G401 (cell line): Measurements from ENCODE around the gene CTBP2. TPM values are rescaled to one million over a fixed set of nuclear protein-coding genes. Genes with fewer than 3 reads are reported as not detected.

Source experiments
- DNase-seq: peaks from one replicate; pipeline ENCODE4 v3.0.0-alpha.2; 2015; ENCODE audit warnings: low spot score
- in situ Hi-C: cut with HindIII; loops from 2 replicates; pipeline ENCODE4 v1.10.0; 2016; ENCODE audit warnings: low sequenced_read_pairs, mixed read lengths
- total RNA-seq: library from RNA; depleted of rRNA; stranded (reverse); fragments of >200 nt; shearing (Covaris generic); gene quantifications from 2 replicates; pipeline ENCODE4 v1.2.3, GENCODE V29; 2014; rRNA removed

Gene CTBP2
- total RNA-seq, result 85.3 and 98.5 TPM in 2 replicates

GRCh38 chr10:125159932-125160855, at the start of gene CTBP2:
TSS of gene CTBP2 (minus strand) at chr10:125160563.
- DNase-seq, result peak; percentile 63
- in situ Hi-C loops, result no loop called here

- peak; percentile 85 for DNase-seq
- in situ Hi-C loops, result no loop called here
Measured at GRCh38 chr10:125209591-125210355, 49.4 kb upstream of the CTBP2 start.

GRCh38 chr10:125208854-125209565, 48.6 kb upstream of the CTBP2 start:
- peak; percentile 93 for DNase-seq
- in situ Hi-C loops, result no loop called here

GRCh38 chr10:125206623-125207022, 46.3 kb upstream of the CTBP2 start:
- no peak for DNase-seq
- in situ Hi-C loops, result no loop called here

GRCh38 chr10:125205431-125205830, 45.1 kb upstream of the CTBP2 start:
- in situ Hi-C loops, result no loop called here
- DNase-seq, result no peak

- in situ Hi-C loops, result no loop called here
- DNase-seq, result no peak
Measured at GRCh38 chr10:125204400-125204799, 44.0 kb upstream of the CTBP2 start.

GRCh38 chr10:125203186-125203800, 42.9 kb upstream of the CTBP2 start:
- no peak for DNase-seq
- in situ Hi-C loops, result no loop called here

DNA sequence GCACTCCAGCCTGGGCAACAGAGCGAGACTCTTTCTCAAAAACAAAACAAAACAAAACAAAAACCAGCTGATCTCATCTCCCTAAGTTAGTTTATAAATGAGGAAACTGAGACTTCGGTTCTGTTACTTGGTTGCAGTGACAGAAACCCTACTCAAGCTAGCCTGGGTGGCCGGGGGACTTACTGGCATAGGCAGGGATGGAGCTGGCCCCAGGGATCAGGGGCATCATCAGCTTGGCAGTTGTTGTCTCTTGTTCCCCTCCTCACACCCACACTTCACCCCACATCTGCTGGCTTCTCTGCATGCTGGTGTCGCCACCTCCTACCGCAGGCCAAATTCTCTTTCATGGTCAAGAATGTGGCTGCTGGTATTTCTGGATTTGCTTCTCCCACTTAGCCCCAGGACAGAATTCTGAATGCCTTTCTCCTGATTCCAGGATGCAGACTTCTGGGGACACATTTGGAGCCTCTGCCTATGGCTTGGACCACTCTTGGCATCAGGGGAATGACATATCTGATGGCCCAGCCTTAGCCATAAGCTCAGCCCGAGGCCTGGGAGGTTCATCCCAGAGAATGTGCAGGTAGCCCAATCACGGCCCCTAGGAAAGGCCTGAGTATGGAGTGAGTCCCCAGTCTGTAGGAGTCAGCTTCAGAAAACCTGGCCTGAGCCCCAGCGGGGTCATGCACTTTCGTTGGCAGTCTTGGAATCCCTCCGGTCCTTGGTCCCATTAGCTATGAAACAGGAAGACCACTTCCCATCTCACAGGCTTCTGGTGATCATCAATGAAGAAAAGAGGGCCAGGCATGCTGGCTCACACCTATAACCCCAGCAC, 41.6 kb upstream of the CTBP2 start:
- DNase-seq, result no peak
- in situ Hi-C loops, result no loop called here

DNA sequence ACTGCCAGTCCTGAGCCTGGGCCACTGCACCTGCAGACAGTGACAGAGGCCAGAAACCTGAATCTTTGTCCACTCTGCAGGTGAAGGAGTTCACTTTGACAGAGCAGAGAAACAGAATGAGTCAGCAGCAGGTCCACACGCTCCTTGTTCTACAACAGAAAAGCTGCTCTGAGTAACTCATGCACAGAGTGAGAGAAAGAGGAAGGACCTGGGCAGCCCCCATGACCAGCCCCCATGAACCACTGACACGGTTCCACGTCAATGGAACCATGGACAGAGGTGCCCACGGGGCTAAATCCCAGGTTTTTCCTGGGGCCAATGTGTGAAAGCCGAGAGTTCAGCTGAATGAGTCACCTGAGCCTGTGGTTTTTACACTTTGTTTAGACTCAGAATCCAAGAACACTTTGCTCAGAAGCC, 40.8 kb upstream of the CTBP2 start:
- DNase-seq, result no peak
- in situ Hi-C loops, result no loop called here

GRCh38 chr10:125200396-125200795, 40.0 kb upstream of the CTBP2 start:
- in situ Hi-C loops, result no loop called here

GRCh38 chr10:125199270-125199669, 38.9 kb upstream of the CTBP2 start:
- no peak for DNase-seq
- in situ Hi-C loops, result no loop called here

More at GRCh38 chr10:125200396-125200795, 40.0 kb upstream of the CTBP2 start:
- DNase-seq, result peak; percentile 73

DNA sequence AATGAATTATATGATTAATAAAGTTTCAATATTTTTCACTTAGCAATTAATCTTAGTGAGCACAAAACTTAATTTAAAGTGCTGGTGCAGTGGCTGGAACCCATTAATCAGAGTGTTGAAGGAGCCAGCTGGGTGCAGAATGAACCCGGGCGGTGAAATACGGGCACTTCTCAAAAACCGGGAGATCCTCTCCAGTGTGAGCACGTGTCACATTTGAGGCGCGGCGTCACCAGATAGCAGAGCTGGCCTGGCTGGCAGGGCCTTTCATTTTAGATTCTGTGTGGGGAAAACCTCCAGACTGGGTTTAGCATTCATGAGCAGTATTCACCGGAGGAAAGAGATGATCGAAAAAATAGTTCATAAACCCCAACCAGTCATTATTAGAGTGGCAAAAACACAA, 34.5 kb upstream of the CTBP2 start:
- in situ Hi-C loops, result no loop called here
- DNase-seq, result no peak

GRCh38 chr10:125193306-125193877, 33.0 kb upstream of the CTBP2 start:
- in situ Hi-C loops, result no loop called here
- no peak for DNase-seq

- DNase-seq, result no peak
- in situ Hi-C loops, result no loop called here
Measured at GRCh38 chr10:125192620-125193019, 32.3 kb upstream of the CTBP2 start.

DNA sequence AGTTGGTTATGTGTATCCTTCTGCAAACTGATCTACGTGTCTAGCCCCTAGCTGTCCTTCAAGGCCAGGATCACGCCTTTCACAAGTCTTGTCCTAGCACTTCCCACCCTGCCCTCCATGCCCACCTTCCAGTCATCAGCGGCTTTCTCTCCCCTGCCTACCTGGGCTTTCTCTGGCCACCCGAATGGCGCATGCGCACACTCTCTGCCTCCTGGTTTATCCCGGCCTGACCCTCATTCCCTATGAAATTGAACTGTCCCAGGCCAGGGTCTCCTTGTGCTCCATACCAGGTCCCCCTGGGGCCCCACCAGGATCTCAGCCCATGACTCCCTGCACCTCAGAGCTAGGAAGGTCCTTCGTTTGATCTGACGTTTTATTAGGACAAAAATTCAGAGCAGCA, 31.6 kb upstream of the CTBP2 start:
- DNase-seq, result no peak
- in situ Hi-C loops, result no loop called here

DNA sequence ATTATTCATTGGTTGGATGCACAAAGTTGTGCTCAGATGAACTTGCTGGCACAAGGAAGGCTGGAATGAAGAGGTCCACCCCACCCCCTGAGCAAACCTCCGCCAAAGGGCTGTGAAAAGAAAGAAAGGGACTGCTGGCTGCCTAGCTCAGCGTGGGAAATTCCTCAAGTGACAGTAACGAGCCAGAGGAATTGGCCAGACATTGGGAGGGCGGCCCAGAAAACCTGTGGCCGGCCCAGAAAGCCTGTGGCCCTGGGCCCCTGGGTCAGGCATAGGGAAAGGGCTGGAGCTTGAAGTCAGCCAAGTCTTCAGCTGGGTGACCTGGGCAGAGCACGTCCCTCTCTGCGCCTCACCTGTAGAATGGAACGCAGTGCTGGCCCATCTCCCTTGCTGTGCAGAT, 30.6 kb upstream of the CTBP2 start:
- in situ Hi-C loops, result no loop called here

DNA sequence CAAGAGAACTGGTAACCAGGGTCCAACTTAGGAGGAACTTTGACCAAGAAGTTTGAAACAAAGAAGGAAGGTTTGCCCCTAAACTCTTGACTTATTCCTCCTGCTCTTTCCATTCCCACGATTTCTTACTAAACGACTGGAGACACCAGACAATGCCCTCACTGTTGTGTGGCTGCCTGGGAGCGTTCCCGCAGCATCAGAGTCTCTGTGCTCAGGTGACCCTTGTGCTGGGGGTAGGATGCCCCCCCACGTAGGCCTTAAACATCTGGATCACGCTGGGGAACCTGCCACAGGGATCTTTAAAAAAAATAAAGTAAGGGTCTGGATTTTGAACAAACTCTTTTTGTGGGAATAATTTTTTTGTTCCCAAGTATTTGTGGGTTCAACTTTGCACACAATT, 30.1 kb upstream of the CTBP2 start:
- no peak for DNase-seq

More for the DNA sequence above, 30.6 kb upstream of the CTBP2 start:
- no peak for DNase-seq

GRCh38 chr10:125189162-125189561, 28.8 kb upstream of the CTBP2 start:
- in situ Hi-C loops, result no loop called here
- DNase-seq, result no peak

More for the DNA sequence above, 30.1 kb upstream of the CTBP2 start:
- in situ Hi-C loops, result no loop called here
